ENCODE data around the gene AFG3L2. TPM values are rescaled to one million over a fixed set of nuclear protein-coding genes. Genes with fewer than 3 reads are reported as not detected.

AFG3L2 gene
- total RNA-seq, 1 experiment from 2014 or later, result 66.7 TPM

DNA sequence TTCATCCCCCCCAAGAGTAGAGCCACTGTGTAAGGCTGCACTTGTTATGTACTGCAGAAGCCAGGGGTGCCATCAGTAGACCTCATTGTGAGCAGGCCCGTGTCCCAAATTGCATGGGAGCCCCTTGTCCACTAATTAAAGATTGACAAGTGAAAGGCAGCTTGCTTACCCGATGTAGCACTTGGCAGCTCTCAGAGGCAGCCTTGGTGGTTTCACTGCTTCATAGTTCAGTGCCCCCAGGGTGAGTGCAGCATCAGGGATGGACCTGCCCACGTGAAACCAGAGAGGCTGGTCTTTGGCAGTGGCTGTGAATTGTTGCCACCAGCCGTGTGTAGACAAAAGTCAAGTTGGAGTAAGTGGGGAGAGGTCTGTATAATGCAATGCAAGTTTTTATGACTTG is 55.7 kb downstream of the AFG3L2 start:
- Histone ChIP-seq H3K4me3 (replicated peaks in 1 of 2; ENCODE audit: low read depth in 1 of 2, low read length in 2 of 2) (no peak overlapping the region), H3K4me2 (ENCODE audit: low read length) (no peak overlapping the region), H3K4me1 (ENCODE audit: control insufficient read depth in 1 of 2, insufficient read depth in 2 of 2, low read length in 2 of 2) (no peaks in the 10 kb centered on the region), H3K9me2 (ENCODE audit: insufficient read depth) (no peaks in the 10 kb centered on the region), H3K9me3 (ENCODE audit: control insufficient read depth in 1 of 2, insufficient read depth in 1 of 2, low read depth in 1 of 2, low read length in 2 of 2) (no peaks in the 10 kb centered on the region), H3K9ac (ENCODE audit: low read length) (no peak overlapping the region), H3K36me3 (ENCODE audit: control insufficient read depth in 1 of 2, insufficient read depth in 2 of 2, low read length in 2 of 2) (peaks cover 13 to 42% of the 10 kb centered on the region in 2 experiments; a peak in 2 of 4 replicates), H4K20me1 (ENCODE audit: insufficient read depth) (peaks cover 5% of the 10 kb centered on the region; the same call in 1 of the 2 replicates), H3K27me3 (ENCODE audit: insufficient read depth, low read length) (no peaks in the 10 kb centered on the region), H2AFZ (ENCODE audit: low read depth, low read length, poor library complexity, severe bottlenecking) (no peak overlapping the region), H3K27ac (ENCODE audit: low read depth, low read length) (no peak overlapping the region), H3K79me2 (ENCODE audit: insufficient read depth, low read length) (peaks cover 82% of the 10 kb centered on the region)
- ChIA-PET RAD21 (ENCODE audit: low non-redundant PET in 1 of 2, low total read pairs in 2 of 2, uncharacterized antibody in 2 of 2, unreplicated experiment in 2 of 2) (no interaction called here), POLR2A (no interaction called here), CTCF (no interaction called here)
- ATAC-seq (no peak), DNase-seq (ENCODE audit: low read depth, low spot score) (no peak)
- TF ChIP-seq JUND (IDR thresholded peaks at IDR 0.05) (no peak), POLR2AphosphoS5 (IDR thresholded peaks at IDR 0.05; ENCODE audit: low read depth, low read length) (no peak), SRF (IDR thresholded peaks at IDR 0.05; ENCODE audit: low read depth) (no peak), ZNF274 (IDR thresholded peaks at IDR 0.05; ENCODE audit: low read depth, low read length) (no peak), CBX3 (IDR thresholded peaks at IDR 0.05; ENCODE audit: low read depth) (no peak), SP1 (IDR thresholded peaks at IDR 0.05; ENCODE audit: low read depth) (no peak)
- TF ChIP-seq, protein P1, sequence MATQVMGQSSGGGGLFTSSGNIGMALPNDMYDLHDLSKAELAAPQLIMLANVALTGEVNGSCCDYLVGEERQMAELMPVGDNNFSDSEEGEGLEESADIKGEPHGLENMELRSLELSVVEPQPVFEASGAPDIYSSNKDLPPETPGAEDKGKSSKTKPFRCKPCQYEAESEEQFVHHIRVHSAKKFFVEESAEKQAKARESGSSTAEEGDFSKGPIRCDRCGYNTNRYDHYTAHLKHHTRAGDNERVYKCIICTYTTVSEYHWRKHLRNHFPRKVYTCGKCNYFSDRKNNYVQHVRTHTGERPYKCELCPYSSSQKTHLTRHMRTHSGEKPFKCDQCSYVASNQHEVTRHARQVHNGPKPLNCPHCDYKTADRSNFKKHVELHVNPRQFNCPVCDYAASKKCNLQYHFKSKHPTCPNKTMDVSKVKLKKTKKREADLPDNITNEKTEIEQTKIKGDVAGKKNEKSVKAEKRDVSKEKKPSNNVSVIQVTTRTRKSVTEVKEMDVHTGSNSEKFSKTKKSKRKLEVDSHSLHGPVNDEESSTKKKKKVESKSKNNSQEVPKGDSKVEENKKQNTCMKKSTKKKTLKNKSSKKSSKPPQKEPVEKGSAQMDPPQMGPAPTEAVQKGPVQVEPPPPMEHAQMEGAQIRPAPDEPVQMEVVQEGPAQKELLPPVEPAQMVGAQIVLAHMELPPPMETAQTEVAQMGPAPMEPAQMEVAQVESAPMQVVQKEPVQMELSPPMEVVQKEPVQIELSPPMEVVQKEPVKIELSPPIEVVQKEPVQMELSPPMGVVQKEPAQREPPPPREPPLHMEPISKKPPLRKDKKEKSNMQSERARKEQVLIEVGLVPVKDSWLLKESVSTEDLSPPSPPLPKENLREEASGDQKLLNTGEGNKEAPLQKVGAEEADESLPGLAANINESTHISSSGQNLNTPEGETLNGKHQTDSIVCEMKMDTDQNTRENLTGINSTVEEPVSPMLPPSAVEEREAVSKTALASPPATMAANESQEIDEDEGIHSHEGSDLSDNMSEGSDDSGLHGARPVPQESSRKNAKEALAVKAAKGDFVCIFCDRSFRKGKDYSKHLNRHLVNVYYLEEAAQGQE (IDR thresholded peaks at IDR 0.05; ENCODE audit: low read depth), result no peak
- TF ChIP-seq, protein P2, sequence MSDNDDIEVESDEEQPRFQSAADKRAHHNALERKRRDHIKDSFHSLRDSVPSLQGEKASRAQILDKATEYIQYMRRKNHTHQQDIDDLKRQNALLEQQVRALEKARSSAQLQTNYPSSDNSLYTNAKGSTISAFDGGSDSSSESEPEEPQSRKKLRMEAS (IDR thresholded peaks at IDR 0.05), result no peak
- TF ChIP-seq, protein P3, sequence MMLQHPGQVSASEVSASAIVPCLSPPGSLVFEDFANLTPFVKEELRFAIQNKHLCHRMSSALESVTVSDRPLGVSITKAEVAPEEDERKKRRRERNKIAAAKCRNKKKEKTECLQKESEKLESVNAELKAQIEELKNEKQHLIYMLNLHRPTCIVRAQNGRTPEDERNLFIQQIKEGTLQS (IDR thresholded peaks at IDR 0.05), result no peak
- intact Hi-C loops (cut with micrococcal nuclease), result no loop called here
- BruUV-seq (replicated peaks), result no TSS peak

All from HCT116 (cell line).